HG03354 (cell line): ENCODE measurements around the gene S100P.
"Not testable (repeated sequence)": the region's sequence is repeated elsewhere in the genome, so short reads cannot be mapped to it uniquely, and the experiment has no call there.

Experiments
- ATAC-seq: cut with Tn5 transposase; IDR thresholded peaks from one replicate; pipeline ENCODE4 v1.9.1; 2021; ENCODE audit warnings: mild to moderate bottlenecking; ENCODE audit not compliant: unreplicated experiment, poor library complexity, severe bottlenecking

The S100P gene

DNA sequence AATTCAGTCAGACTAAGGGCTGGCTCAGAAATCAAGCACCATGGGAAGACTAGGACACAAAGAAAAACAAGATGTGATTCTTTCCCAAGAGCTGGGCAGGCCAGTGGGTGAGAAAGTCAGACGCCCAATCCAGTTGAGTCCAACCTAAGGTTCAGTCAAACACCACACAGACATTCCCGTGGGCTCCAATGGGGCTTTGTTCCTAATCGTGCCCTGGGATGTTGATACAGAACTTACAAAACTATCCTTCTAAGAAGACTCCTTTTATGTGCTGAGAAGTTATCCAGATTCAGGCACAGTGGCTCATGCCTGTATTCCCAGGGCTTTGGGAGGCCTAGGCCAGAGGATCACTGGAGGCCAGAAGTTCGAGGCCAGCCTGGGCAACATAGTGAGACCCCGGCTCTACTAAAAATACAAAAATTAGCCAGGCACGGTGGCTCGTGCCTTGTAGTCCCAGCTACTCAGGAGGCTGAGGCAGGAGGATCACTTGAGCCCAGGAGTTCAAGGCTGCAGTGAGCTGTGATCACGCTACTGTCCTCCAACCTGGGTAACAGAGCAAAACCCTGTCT is 26.0 kb downstream of the S100P start:
- ATAC-seq: no peak

DNA sequence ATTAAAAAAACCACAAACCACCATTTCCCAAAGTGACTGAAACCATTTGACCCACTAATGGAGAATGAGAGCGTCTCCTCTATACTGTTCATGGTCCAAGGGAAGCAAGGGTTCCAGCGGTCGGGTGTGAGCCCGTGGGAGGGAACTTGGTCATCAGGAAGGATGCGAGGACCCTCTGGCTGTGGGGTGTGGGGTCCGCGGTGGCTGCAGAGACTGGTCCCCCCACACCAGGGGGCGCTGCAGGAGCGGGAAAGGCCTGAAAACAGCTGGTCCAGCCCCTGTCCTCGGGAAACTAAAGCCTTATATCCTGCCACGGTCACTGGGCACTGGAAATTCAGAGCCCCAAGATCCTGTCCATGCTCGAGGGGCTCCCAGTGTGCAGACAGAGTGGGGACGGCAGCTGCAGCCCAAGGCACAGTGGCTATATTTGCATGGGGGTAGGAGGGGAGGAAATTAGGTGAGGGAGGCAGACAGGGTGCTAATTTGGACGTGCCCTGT is 26.6 kb downstream of the S100P start:
- ATAC-seq: no peak

DNA sequence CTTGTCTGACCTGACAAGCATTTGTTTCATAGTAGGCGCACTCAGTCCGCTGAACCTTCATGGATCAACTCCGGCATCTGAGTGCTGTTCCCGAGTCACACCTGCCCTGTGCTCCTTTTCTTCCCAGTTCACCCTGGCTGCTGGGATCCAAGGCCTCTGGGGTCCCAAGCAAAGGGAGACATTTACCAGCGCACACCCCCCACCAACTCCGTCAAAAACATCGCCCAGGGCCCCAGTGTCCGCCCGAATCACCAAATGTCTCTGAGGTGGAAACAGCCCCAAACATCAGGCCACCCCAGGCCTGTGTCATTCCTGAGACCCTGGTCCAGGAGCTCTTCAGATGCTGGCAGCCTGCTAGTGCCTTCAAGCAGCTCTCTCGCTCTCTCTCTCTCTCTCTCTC is 27.4 kb downstream of the S100P start:
- no peak for ATAC-seq

DNA sequence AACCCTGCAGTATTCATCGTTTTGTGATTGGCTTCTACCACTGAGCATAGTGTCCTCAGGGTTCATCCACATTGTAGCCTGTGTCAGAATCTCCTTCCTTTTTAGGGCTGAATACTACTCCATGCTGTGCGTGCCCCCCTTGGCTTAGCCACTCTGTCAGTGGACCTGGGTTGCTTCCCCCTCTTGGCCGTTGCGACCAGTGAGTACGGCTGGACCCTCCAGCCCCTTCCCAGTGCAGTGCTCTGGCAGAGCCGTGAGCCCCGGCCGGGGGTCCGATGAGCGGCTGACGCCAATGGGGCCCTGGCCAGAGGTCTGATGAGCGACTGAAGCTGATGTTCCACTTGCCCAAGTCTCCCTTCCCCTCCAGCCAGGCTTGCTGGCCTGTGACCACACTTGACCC is 29.2 kb downstream of the S100P start:
- ATAC-seq: no peak

DNA sequence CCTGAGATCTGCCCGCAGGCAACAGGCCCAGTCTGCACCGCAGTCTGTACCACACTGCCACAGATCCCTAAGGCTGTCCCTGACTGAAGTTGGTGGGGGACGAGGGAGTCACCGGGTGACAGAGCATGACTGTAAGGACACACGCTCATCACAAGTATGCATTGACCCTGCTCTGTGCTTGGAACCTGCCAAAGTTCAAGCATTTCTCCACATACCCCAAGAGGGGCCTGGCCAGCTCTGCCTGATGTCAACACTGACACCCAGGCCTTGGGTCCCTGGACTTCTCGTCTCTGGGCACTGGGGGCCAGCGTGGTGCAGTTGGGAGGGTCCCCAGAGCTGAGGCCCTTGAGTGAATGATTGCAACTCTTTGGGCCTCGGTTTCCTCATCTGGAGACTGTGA is 30.2 kb downstream of the S100P start:
- no peak for ATAC-seq

DNA sequence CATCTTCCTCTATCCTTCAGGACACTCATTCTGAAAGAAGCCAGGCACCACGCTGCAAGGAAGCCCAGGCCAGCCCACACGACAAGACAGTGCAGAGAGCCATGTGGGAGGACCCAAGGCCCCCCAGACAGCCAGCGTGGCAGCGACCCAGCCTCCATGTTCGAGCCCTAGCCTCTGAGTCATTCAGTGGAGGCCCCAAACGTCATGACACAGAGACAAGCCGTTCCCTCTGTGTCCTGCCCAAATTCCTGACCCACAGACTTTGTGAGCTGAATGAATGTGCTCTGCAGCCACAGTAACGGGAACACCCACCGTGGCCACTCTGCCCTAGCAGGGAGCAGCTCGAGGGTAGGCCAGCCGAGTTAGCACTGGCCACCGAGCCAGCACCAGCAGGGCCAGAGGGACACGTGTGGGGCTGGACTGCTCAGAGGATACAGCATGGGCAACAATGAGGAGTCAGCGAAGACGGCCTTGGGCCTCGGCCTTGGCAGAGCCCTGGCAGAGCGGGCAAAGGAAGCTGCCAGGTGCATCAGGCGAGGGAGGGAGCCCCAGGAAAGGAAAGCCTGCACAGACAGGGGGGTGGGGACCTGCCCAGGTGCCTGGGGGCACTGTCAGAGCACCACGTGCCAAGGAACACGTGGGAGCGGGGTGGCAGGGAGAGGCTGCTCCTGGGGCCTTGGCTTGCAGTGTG is 30.9 kb downstream of the S100P start:
- ATAC-seq: no peak

DNA sequence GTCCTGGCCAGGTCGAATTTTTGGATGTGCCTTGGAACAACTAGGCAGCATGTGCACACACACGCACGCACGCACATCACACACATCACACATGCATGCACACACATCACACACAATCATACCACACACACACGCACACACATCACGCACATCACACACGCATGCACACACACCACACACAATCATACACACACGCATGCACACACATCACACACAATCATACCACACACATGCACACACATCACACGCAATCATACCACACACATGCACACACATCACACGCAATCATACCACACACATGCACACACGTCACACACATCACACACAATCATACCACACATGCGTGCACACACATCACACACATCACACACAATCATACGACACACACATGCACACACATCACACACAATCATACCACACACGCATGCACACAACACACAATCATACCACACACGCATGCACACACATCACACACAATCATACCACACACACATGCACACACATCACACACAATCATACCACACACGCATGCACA is 31.8 kb downstream of the S100P start:
- ATAC-seq: not testable (repeated sequence)

DNA sequence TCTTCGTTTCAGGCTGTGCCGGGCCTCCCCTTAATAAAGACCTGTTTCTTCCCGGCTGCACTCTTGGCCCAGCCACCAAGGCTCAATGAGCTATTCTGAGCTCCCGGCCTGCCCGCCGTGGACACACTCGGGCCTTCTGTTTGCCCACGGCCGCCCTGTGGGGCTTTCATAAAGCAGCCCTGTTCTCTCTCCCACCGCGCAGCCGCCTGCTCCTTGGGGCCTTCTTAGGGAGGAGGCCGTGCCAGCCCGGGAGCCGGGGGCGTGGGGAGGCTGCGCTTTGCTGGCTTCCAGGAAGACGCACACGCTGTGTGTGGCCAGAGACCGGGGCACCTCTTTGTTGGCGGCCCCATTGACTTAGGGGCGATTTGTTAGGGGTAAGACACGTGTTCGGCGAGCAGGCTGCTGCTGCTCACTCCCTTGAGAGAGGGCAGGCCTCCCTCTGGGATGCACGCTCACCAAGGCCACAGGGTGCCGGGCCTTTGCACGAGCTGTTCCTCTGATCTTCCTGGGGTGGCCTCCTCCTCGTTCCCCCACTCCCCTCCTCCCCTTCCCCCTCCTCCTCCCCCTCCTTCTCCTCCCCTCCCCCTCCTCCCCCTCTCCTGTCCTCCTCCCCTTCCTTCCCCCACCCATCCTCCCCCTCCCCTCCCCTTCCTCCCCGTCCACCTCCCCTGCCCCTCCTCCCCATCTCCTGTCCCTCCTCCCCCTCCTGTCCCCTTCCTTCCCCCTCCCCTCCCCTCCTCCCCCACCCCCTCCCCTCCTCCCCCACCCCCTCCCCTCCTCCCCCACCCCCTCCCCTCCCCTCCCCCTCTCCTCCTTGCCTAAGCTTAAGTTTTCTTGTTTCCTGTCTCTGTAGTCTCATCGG is 33.6 kb downstream of the S100P start:
- no peak for ATAC-seq

DNA sequence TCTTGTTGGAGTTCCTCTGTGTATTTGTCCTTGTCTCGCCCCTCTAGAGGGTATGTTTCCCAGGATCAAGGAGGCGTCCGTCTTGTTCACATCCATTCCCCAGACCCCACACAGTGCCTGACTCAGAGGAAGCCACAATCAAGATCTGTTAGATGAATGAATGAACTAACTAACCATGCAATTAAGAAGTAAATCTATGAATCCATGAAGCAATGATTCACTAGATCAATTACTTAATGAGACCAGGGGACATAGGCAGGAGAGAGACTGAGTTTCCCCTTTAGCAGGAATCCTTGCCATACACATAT is 34.2 kb downstream of the S100P start:
- ATAC-seq: no peak

DNA sequence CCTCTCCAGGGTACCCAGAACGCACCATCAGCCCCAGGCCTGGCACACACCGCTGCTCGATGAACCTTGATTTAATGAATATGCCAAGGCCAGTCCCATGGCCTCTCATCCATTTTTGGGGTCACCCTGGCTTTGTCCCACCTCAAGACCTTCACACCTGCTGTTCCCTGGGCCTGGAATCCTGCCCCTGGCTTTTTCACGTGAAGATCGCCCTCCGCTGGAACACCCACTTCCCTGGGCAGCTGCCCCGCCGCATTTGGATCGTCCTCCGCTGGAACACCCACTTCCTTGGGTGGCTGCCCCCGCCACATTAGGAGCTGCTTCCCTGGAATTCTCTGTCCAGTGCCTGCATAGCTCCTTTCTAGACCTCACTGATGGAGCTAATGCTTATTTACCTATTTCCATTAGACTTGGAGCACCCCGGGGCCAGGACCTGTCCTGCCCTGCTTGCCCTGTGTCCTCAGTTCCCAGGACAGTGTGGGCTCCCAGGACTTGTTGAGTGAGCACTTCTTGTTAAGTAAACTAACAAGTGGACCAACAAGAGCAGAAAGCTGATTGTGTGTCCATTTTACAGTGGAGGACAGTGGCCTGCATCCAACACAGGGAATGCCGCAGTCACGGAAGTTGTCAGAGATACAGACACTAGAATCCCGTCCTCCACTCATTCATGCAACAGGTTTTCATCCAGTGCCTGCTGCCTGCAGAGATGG is 34.8 kb downstream of the S100P start:
- no peak for ATAC-seq

DNA sequence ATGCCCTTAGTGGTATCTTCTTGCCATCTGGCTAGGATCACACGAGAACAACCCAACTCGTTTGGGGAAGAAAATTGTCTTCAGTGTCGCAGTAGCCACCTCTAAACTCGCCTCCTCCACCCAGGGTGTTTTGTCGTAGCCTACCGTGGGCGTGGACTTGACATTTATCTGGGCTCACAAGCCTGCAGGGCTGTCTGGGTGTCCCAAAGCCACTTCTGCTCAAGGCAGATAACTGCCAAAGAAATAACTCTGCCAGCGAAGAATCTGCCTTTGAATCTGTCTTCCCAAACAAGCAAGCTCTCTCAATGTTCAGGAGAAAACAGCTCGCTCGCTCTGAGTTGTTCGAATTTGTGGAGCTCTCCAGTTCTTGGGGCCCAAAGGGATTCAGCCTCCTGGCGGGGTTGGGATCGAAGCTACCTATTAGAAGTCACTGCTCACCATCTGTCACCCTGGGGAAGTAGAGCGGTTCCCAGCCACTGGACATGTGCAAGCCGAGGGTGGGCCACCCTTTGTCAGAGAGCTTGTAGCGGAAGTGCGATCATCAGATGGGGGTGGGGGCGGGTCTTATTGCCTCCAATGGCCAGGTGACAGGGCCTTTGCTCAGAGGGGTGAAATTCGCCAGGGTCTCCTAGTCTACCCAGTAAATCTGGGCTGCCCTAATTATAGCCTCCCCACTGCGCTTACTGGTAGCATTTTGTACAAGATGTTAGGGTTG is 37.1 kb downstream of the S100P start:
- no peak for ATAC-seq

DNA sequence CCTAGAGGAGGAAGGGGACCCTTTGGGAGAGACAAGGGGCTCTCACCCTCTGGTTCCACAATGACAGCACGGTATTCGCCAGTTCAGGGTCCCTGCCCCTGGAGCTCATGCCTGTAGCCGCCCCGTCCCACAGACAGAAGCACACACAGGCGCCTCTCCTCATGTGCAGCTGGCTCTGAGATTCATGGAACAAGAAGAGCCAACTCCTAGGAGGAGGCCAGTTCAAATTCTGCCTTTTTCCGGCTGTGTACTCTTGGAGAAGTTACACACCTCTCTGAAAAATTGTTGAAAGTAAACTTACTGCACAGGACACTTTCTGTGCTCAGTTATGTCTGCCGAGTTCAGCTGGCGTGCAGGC is 37.6 kb downstream of the S100P start:
- no peak for ATAC-seq

DNA sequence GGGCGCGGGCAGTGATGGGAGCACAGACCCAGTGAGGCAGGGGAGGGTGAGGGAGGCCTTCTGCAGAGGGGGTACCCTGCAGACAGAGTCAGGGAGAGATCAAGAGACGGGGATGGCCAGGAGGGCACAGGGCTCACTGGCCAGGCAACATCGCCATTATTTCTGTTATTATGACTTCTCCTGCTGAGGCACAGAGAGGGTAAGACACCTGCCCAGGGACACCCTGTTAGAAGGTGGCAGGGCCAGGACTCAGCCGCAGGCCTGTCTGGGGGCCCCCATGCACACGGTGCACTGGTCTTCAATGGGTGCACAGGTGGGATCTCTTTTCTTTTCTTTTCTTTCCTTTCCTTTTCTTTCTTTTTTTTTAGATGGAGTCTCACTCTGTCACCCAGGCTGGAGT is 38.1 kb downstream of the S100P start:
- ATAC-seq: no peak

DNA sequence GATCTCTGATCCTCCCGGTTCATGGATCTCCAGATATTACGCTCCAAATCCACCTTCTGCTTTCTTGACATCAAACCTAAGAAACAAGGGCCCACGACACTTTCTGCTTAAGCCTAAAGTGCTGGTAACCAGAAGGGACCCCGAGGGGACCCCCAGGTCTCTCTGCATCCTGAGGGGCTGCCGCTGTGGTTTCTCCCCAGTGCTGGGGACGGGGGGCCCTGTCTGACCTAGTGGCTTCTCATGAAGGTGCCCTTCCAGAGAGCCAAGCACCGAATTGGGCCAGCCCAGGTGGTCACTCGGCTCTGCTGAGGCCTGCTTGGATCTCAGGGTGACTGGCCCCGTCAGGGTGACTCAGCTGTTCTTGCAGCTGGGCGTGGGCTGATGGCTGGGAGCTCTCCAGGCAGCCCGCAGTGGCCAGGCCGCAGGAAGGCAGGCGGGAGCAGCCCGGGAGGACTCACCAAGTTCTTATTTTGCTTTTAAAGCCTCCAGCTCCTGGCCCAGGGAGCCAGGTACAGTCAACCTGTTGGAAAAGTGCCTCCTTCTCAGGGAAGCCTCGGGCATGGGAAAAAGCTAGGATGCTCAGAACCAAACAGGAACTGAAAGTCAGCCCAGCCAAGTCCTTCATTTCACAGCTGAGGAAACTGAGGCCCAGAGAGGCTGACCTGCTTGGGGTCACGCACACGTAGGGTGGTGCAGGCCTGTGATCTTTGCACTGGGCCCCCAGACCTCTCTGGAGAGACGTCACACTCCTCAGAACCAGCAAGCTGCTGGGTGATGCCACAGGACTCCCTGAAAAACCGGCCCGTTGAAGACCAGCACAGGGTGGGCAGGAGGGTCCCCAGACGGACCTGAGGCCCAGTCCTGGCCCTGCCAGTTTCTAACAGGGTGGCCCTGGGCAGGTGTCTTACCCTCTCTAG is 39.0 kb downstream of the S100P start:
- no peak for ATAC-seq

DNA sequence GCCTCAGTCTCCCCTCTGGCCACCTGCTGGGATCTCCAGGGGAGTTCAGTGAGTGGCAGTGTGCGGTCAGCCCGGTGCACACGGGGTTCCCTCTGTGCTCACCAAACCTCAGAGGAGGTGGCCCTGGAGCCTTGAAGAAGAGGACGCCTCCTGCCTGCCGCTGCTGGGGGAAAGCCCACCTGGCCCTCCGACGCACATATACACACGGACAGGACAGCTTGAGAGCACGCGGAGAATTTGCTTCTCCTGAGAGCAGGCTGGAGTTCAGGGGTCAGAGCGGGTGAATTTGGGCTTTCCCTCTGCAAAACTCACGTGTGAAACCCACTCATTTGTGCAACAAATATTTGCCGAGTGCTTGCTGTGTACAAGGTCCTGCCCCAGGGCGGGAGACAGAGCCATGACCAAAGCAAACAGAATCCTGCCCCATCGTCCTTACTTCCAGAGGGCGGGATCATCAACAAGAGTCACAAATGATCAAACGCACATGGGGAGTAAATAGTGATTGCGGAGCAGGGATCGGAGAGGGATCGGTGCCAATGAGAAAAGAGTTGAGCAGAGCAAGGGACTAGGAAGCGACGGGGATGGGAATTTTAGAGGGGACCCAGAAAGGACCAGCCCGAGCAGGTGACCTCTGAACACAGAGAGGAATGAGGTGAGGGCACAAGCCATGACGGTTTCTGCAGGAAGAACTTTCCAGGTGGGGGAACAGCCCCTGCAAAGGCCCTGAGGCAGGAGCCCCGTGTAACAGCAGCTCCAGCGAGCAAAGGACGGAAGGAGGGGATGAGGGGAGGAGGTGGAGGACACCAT is 39.9 kb downstream of the S100P start:
- ATAC-seq: no peak

DNA sequence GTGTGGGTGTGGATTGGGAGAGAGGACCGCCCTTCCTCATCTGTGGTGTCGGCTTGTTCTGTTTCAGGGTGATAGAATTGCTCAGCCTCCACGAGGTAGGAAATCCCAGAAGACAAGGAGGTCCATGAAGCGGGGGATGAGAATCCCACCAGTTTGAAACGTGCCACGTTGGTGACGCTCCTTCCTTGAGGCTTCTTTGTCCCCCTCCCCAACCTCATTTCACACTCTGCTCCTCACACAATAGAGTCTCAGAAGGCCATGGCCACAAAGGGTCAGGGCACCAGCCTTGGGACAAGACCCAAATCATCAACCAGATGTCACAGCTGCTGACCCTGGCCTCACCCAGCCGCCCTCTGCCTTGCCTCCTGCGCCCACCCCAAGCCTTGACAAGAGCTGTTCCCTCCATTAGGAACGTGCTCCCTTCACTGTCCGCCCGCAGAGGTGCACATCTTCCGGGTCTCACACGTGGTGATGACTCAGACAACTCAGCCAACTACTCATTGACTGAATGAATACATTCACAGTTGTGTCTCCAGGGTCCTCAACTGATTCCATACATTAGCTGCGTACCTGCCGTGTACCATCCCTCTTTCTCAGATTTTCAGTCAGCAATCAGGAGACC is 40.6 kb downstream of the S100P start:
- ATAC-seq: no peak

DNA sequence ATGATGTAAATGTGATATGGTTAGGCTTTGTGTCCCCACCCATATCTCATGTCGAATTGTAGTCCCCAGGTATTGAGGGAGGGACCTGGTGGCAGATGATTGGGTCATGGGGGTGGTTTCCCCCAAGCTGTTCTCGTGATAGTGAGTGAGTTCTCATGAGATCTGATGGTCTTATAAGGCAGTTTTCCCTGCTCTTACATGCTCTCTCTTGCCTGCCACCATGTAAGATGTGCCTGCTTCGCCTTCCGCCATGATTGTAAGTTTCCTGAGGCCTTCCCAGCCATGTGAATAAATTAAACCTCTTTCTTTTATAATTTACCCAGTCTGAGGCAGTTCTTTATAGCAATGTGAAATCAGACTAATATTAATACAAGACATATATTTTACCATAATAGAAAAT is 46.2 kb downstream of the S100P start:
- no peak for ATAC-seq
